Left forelimb (tissue), 1 donor: ENCODE results near the gene RGS3.
"Not testable (repeated sequence)": the region's sequence is repeated elsewhere in the genome, so short reads cannot be mapped to it uniquely, and the experiment has no call there.

Experiments
- DNase-seq: peaks from one replicate; pipeline ENCODE4 v3.0.0-alpha.2; 2018; ENCODE audit warnings: low spot score

RGS3 gene

GRCh38 chr9:113463418-113464285, at the start of gene RGS3:
RGS3 (plus strand) TSS chr9:113463727; CDS start chr9:113463803, 76 bp downstream.
- no peak for DNase-seq

- DNase-seq = no peak
These were observed 47.3 kb upstream of the RGS3 start for GRCh38 chr9:113416149-113416721.

- no peak for DNase-seq
These were observed 46.2 kb upstream of the RGS3 start for GRCh38 chr9:113417370-113417769.

- DNase-seq = no peak
These were observed 41.8 kb upstream of the RGS3 start for GRCh38 chr9:113421726-113422125.

GRCh38 chr9:113425072-113425471, 38.5 kb upstream of the RGS3 start:
- no peak for DNase-seq

- no peak for DNase-seq
These were observed 36.8 kb upstream of the RGS3 start for GRCh38 chr9:113426701-113427100.

GRCh38 chr9:113427629-113428028, 35.9 kb upstream of the RGS3 start:
- no peak for DNase-seq

- DNase-seq = no peak
These were observed 35.4 kb upstream of the RGS3 start for GRCh38 chr9:113428062-113428615.

- no peak for DNase-seq
These were observed 32.3 kb upstream of the RGS3 start for GRCh38 chr9:113431191-113431590.

- no peak for DNase-seq
These were observed 26.6 kb upstream of the RGS3 start for GRCh38 chr9:113436728-113437515.

GRCh38 chr9:113437716-113438115, 25.8 kb upstream of the RGS3 start:
- DNase-seq = not testable (repeated sequence)

GRCh38 chr9:113444736-113445135, 18.8 kb upstream of the RGS3 start:
- DNase-seq = no peak

GRCh38 chr9:113446323-113446740, 17.2 kb upstream of the RGS3 start:
- DNase-seq = no peak

GRCh38 chr9:113449376-113449775, 14.2 kb upstream of the RGS3 start:
- DNase-seq = no peak

GRCh38 chr9:113452113-113452605, 11.4 kb upstream of the RGS3 start:
- no peak for DNase-seq

GRCh38 chr9:113454914-113455761, 8.4 kb upstream of the RGS3 start:
- no peak for DNase-seq

- no peak for DNase-seq
These were observed 7.3 kb upstream of the RGS3 start for GRCh38 chr9:113456235-113456634.

GRCh38 chr9:113461285-113461684, 2.2 kb upstream of the RGS3 start:
- DNase-seq = no peak

- DNase-seq = no peak
These were observed 1.6 kb upstream of the RGS3 start for GRCh38 chr9:113461943-113462342.

- no peak for DNase-seq
These were observed 693 bp upstream of the RGS3 start for GRCh38 chr9:113462781-113463286.

- no peak for DNase-seq
These were observed 746 bp downstream of the RGS3 start for GRCh38 chr9:113464286-113464660.
